ENCODE results near the gene RIPPLY3. TPM values are rescaled to one million over a fixed set of nuclear protein-coding genes. Genes with fewer than 3 reads are reported as not detected.
"Not testable (repeated sequence)": the region's sequence is repeated elsewhere in the genome, so short reads cannot be mapped to it uniquely, and the experiment has no call there.

The RIPPLY3 gene
- total RNA-seq, 4 donors from 2014 or later, result 0.21 TPM; not detected in 3

DNA sequence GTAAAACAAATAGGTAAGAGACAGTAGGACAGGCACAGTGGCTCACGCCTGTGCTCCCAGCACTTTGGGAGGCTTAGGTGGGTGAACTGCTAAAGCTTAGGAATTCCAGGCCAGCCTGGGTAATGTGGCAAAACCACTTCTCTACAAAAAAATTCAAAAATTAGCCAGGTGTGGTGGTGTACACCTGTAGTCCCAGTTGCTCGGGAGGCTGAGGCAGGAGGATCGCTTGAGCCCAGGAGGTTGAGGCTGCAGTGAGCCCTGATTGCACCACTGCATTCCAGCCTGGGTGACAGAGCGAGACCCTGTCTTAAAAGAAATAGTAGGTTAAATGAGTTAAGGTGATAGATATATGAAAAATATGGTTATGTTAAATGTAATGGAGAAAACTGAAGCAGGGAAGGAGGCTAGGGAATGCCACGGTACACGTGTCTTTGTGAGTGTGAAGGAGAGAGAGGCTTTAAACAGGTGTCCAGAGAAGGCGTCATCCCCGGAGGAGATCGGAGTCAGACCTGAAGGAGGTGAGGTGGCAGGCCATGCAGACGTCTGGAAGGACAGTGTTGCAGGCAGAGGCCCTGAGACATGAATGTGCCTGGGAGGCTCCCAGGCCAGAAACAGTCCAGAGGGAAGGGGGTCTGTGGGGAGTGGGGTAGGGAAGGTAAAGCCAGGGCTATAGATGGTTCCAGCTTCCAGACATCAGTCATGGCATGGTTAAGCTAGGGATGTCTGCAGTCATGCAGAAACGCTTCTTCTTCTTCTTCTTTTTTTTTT lies 7.2 kb upstream of the RIPPLY3 start:
- peaks cover 3% of the 10 kb centered on the region for H3K27me3 ChIP-seq
- TF ChIP-seq, protein P1, sequence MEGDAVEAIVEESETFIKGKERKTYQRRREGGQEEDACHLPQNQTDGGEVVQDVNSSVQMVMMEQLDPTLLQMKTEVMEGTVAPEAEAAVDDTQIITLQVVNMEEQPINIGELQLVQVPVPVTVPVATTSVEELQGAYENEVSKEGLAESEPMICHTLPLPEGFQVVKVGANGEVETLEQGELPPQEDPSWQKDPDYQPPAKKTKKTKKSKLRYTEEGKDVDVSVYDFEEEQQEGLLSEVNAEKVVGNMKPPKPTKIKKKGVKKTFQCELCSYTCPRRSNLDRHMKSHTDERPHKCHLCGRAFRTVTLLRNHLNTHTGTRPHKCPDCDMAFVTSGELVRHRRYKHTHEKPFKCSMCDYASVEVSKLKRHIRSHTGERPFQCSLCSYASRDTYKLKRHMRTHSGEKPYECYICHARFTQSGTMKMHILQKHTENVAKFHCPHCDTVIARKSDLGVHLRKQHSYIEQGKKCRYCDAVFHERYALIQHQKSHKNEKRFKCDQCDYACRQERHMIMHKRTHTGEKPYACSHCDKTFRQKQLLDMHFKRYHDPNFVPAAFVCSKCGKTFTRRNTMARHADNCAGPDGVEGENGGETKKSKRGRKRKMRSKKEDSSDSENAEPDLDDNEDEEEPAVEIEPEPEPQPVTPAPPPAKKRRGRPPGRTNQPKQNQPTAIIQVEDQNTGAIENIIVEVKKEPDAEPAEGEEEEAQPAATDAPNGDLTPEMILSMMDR (IDR thresholded peaks at IDR 0.05), result no peak
- TF ChIP-seq EP300 (IDR thresholded peaks at IDR 0.05) (no peak), POLR2AphosphoS5 (IDR thresholded peaks at IDR 0.05) (no peak), POLR2A (IDR thresholded peaks at IDR 0.05) (no peak)
- H3K9me3 ChIP-seq, result no peaks in the 10 kb centered on the region
- H3K36me3 ChIP-seq, result no peaks in the 10 kb centered on the region
- 89% methylated on average over 11 of the region's 11 CpGs for WGBS
- H3K27ac ChIP-seq, result no peak overlapping the region
- no peak for DNase-seq (ENCODE audit: low spot score in 2 of 2)
- H3K4me1 ChIP-seq, result no peaks in the 10 kb centered on the region
- no peak overlapping the region for H3K4me3 ChIP-seq

DNA sequence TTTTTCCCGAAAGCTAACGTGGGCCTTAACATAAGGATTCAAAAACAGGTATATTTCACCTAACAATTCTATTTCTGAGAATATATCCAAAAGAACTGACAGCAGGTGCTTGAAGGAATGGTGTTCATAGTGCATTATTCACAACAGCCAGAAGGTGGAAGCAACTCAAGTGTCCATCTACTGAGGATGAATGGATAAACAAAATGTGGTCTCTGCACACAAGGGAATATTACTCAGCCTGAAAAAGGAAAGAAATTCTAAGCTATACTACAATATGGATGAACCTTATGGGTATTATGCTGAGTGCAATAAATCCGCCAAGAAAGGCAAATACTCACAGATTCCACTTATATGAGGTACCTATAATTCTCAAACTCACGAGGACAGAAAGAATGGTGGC lies 6.1 kb upstream of the RIPPLY3 start:
- Histone ChIP-seq H3K27me3 (no peaks in the 10 kb centered on the region), H3K4me3 (no peak overlapping the region), H3K27ac (no peak overlapping the region), H3K4me1 (no peaks in the 10 kb centered on the region), H3K36me3 (no peaks in the 10 kb centered on the region), H3K9me3 (no peaks in the 10 kb centered on the region)
- WGBS, result 94% methylated on average over 4 of the region's 4 CpGs
- TF ChIP-seq, protein P1 (IDR thresholded peaks at IDR 0.05), result no peak
- TF ChIP-seq POLR2A (IDR thresholded peaks at IDR 0.05) (no peak), EP300 (IDR thresholded peaks at IDR 0.05) (no peak), POLR2AphosphoS5 (IDR thresholded peaks at IDR 0.05) (no peak)
- no peak for DNase-seq (ENCODE audit: low spot score in 2 of 2)

DNA sequence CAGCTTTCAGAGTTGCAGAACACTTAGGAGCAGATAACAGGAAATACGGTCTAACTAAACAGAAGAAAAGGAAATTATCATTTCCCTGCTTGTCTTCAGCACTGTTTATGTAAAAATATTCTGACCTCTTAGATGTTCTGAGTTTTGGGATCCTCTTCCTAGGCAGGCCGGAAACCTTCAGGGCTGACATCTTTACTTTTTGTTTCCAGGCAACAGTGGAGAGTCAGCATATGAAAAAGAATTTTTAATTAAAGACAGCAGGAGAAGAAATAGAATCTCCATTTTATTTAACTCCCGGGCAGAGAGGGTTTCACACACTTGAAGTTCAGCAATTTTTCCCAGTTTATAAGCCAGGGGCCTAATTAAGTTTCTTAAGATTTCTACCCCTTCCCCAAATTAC lies 5.1 kb upstream of the RIPPLY3 start:
- no peak for DNase-seq (ENCODE audit: low spot score in 2 of 2)
- Histone ChIP-seq H3K27ac (no peak overlapping the region), H3K4me3 (no peak overlapping the region), H3K36me3 (no peaks in the 10 kb centered on the region), H3K9me3 (no peaks in the 10 kb centered on the region), H3K4me1 (peaks cover 7% of the 10 kb centered on the region), H3K27me3 (peaks cover 10% of the 10 kb centered on the region)
- TF ChIP-seq, protein P1 (IDR thresholded peaks at IDR 0.05), result no peak
- TF ChIP-seq POLR2AphosphoS5 (IDR thresholded peaks at IDR 0.05), result no peak
- no peak for TF ChIP-seq EP300 (IDR thresholded peaks at IDR 0.05)
- no peak for TF ChIP-seq POLR2A (IDR thresholded peaks at IDR 0.05)
- WGBS, result 29% methylated on average over 3 of the region's 3 CpGs

DNA sequence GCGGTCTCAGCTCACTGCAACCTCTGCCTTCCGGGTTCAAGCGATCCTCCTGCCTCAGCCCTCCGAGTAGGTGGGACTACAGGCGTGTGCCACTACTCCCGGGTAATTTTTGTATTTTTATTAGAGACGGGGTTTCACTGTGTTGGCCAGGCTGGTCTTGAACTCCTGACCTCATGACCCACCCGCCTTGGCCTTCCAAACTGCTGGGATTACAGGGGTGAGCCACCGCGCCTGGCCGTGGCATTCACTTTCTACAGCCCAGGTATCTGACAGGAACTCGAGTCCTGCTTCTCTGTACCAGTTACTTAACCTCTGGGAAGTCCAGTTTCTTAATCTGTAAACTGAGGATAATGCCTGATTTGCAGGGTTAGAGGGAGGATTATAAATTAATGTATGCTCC lies 3.7 kb upstream of the RIPPLY3 start:
- not testable (repeated sequence) for H3K36me3 ChIP-seq; DNase-seq (ENCODE audit: low spot score in 2 of 2); H3K27ac ChIP-seq; H3K4me3 ChIP-seq; H3K9me3 ChIP-seq
- 90% methylated on average over 12 of the region's 12 CpGs for WGBS
- peaks cover 20% of the 10 kb centered on the region for H3K27me3 ChIP-seq
- peaks cover 15% of the 10 kb centered on the region for H3K4me1 ChIP-seq

DNA sequence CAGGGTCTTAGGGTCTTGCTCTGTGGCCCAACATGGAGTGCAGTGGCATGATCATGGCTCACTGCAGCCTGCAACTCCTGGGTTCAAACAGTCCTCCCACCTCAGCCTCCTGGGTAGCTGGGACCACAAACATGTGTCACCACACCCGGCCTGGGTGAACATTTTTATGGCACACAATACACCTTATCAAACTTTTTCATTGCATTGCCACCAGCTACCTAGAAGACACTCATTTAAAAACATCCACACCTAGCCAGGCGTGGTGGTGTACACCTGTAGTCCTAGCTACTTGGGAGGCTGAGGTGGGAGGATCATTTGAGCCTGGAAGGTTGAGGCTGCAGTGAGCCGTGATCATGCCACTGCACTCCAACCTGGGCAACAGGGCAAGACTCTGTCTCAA lies 2.6 kb upstream of the RIPPLY3 start:
- H3K27ac ChIP-seq; H3K4me3 ChIP-seq; H3K9me3 ChIP-seq; H3K36me3 ChIP-seq; DNase-seq (ENCODE audit: low spot score in 2 of 2): not testable (repeated sequence)
- peaks cover 26% of the 10 kb centered on the region for H3K27me3 ChIP-seq
- 92% methylated on average over 3 of the region's 3 CpGs for WGBS
- peaks cover 15% of the 10 kb centered on the region for H3K4me1 ChIP-seq

DNA sequence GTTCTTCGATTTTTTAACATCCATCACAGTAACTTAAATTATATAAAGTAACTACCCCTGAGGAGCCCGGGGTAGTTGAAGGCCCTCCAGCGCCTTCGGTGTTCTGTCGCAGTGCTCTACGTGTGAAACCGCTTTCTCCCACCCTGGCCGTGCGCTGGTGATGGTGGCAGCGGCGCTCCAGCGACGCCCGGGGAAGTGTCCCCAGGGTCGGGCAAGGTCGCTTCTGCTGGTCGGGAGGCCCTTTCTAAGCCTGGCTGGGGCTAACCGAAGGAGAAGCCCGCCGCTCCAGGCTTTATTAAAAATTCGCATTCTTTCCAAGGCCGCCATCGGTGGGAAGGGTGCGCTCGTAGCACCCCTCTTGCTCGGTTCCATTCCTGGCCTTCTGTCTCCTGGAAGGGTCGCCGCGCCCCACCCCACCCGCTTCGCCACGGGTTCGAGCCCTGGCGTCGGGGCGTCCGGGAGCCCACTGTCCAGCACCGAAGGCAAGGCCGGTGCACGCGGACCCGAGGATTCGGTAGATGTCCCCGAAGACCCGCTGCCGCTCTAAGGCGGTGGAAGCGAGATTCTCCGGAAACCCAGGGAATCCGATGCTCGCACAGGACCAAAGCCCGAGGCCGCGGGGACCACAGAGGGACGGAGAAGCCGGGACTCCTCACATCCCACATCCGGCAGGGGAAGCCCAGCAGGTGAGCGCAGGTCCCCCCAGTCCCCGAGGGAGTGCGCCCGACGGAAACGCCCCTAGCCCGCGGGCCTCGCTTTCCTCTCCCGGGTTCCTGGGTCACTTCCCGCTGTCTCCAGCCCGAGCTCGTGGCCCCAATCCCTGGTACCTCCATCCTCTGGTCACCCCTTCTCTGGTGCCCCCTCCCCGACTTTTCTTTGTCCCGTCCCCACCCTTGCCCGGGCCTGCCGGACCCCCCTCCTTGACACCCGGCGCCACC lies 685 bp upstream of the RIPPLY3 start:
- Histone ChIP-seq H3K4me1 (peaks cover 22% of the 10 kb centered on the region), H3K4me3 (peak overlapping the region; percentile 67), H3K36me3 (no peaks in the 10 kb centered on the region), H3K9me3 (no peaks in the 10 kb centered on the region), H3K27me3 (peaks cover 26% of the 10 kb centered on the region), H3K27ac (no peak overlapping the region)
- no peak for TF ChIP-seq POLR2A (IDR thresholded peaks at IDR 0.05)
- no peak for TF ChIP-seq POLR2AphosphoS5 (IDR thresholded peaks at IDR 0.05)
- TF ChIP-seq EP300 (IDR thresholded peaks at IDR 0.05), result no peak
- TF ChIP-seq, protein P1 (IDR thresholded peaks at IDR 0.05), result no peak
- 26% methylated on average over 57 of the region's 76 CpGs for WGBS
- no peak for DNase-seq (ENCODE audit: low spot score in 2 of 2)

All from suprapubic skin (tissue), 4 donors.